Epithelial cell of proximal tubule (primary cell): ENCODE data around the gene KMT5C. TPM values are rescaled to one million over a fixed set of nuclear protein-coding genes. Genes with fewer than 3 reads are reported as not detected.
A peak's percentile ranks its signal among the peaks of the same experiment; 100 is the strongest.

Experiments used
- DNase-seq: peaks from one replicate; pipeline ENCODE4 v3.0.0-alpha.2; 2011; ENCODE audit warnings: low read depth
- H3K4me3 ChIP-seq: 2 replicates; pipeline ENCODE4 v1.5.1; 2011; ENCODE audit warnings: low read depth, mild to moderate bottlenecking, low read length
- total RNA-seq: library from RNA; depleted of rRNA; stranded (reverse); fragments of >200 nt; gene quantifications from 2 replicates; pipeline ENCODE4 v1.2.3, GENCODE V29; 2015
- TF ChIP-seq, protein P1 (sequence below): conservative IDR thresholded peaks from 2 replicates; pipeline ENCODE4 v1.5.1; 2012; ENCODE audit warnings: low read depth, mild to moderate bottlenecking, low read length

The KMT5C gene
- total RNA-seq, 1 donor from 2014 or later = 18.5 TPM

DNA sequence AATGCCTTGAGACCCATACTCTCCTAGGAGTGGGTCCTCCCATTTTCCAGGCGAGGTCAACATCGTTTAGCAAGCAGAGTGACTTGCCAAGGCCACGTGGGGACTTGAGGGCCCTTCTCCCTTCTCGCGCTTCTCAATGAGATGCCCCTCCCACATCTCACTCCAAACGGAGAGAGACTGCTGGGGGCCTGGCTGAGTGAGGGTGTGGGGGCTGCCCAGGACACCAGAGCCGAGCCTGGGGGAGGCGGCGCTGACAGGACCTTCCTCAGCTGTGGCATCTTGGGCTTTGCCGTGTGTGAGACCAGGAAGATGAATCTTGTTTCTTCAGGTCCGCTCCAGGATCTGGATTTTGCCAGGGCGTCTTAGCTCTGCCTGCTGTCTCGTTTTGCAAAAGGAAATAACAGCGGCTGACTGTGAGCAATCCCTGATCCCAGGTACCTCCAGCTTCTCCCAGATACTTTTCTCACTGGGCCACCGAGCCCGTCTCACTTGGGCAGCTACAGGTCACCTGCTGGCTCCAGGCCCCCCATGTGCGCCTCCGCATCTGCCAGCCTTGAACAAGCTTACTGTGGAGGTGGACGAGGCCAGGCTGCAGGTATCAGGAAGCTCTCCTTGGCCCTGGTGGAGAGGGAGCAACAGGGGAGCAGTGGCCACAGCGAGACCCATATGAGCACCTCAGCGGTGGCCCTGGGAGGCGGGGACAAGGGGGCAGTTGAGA lies 8.8 kb downstream of the KMT5C start:
- H3K4me3 ChIP-seq = no peak overlapping the region
- TF ChIP-seq, protein P1, sequence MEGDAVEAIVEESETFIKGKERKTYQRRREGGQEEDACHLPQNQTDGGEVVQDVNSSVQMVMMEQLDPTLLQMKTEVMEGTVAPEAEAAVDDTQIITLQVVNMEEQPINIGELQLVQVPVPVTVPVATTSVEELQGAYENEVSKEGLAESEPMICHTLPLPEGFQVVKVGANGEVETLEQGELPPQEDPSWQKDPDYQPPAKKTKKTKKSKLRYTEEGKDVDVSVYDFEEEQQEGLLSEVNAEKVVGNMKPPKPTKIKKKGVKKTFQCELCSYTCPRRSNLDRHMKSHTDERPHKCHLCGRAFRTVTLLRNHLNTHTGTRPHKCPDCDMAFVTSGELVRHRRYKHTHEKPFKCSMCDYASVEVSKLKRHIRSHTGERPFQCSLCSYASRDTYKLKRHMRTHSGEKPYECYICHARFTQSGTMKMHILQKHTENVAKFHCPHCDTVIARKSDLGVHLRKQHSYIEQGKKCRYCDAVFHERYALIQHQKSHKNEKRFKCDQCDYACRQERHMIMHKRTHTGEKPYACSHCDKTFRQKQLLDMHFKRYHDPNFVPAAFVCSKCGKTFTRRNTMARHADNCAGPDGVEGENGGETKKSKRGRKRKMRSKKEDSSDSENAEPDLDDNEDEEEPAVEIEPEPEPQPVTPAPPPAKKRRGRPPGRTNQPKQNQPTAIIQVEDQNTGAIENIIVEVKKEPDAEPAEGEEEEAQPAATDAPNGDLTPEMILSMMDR = no peak
- DNase-seq = no peak

DNA sequence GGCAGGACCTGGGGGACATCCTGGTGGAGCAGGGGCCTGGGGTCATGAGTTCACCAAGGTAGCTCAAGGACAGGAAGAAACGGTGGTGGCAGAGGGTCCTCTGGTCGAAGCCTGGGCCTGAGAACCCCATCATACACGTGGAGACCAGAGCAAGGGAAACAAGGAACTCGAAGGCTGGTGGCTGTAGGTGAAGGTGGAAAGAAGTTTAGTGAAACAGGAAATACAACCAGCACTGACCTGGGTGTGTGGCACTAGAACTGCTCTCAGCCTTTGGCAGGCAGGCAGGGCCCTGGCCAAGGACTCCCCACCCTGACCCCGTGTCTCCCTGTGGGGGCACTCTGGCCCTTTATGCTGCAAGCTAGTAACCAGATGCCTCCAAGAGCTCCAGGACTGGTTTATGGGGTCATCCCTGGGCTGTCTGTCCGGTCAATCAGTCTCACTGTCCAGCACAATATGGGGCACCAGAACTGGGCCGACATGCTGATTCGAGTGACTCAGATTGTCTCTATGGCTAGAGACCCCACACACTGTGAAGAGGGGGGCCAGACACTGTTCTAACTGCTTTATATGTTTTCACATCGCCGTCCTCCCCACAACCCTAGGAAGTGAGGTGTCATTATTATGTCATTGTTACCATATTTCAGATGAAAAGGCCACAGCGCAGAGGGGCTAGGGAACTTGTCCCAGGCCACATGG lies 11.1 kb downstream of the KMT5C start:
- no peak for DNase-seq
- TF ChIP-seq, protein P1 = no peak
- H3K4me3 ChIP-seq = no peak overlapping the region

DNA sequence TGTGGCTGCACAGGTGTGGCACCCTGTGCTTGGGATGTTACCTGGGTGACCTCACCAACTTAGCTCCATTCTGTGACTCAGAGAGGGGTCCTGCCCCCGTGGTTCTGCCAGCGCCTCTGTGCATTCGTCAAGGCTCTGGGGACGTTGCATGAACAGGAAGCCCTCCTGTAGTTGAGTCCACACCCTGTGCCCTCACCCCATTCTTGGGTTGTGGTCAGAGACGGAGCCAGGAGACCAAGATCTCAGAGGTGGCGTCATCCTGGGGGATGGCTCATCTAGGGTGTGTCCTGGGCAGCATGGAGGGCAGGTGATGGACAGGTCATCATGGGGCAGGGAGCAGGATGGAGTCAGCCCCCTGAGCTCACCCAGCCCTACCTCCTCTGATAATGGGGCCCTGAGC lies 12.4 kb downstream of the KMT5C start:
- no peak for DNase-seq
- TF ChIP-seq, protein P1 = no peak
- no peak overlapping the region for H3K4me3 ChIP-seq

DNA sequence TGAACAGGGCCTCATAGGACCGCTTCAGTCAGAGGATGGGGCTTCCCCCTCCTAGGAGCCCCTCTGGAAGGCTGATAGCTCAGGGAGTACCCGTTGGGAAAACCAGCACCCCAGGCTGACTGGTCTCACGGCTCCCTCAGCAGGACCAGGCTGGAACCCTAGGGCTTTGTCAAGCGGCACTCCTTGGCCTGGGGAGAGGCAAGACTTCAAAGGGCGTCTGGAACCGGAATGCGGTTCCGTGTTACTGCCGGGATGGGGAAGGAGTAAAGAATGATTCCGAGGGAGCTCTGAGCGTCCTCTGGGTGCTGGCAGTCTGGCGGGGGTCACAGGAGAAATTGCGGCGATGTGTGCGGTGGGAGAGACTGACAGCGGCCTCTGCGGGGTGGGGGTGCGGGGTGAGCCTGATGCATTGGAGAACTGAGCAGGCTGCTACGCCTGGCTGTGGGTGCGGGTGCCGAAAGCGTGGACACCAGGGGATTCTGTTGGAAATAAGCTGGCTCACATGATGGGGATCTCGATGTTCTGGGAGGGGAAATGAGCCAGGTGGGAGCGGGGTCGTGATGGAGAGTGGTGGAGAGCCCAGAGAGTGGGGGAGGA lies 13.0 kb downstream of the KMT5C start:
- H3K4me3 ChIP-seq = no peak overlapping the region
- DNase-seq = no peak
- TF ChIP-seq, protein P1 = no peak

DNA sequence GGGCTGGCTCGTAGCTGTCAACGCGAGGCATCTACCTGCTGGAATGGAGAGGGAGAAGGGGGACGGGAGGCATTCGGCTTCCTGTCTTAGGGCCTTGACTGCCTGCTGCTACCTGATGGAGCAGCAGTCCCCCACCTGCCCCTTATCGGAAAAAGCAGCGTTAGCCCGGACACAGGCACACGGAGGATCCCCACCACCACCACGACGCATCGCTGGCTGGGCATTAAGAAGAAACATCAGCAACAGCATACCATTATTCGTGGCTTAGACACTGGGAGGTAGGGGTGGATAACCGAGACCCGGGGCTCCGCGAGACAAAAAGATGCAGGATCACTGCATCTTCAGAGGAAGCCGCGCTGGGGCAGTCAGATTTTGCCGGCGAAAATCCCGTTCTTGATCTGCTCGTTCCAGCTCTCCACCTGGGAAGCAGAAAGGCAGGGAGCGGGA lies 13.7 kb downstream of the KMT5C start:
- TF ChIP-seq, protein P1 = no peak

DNA sequence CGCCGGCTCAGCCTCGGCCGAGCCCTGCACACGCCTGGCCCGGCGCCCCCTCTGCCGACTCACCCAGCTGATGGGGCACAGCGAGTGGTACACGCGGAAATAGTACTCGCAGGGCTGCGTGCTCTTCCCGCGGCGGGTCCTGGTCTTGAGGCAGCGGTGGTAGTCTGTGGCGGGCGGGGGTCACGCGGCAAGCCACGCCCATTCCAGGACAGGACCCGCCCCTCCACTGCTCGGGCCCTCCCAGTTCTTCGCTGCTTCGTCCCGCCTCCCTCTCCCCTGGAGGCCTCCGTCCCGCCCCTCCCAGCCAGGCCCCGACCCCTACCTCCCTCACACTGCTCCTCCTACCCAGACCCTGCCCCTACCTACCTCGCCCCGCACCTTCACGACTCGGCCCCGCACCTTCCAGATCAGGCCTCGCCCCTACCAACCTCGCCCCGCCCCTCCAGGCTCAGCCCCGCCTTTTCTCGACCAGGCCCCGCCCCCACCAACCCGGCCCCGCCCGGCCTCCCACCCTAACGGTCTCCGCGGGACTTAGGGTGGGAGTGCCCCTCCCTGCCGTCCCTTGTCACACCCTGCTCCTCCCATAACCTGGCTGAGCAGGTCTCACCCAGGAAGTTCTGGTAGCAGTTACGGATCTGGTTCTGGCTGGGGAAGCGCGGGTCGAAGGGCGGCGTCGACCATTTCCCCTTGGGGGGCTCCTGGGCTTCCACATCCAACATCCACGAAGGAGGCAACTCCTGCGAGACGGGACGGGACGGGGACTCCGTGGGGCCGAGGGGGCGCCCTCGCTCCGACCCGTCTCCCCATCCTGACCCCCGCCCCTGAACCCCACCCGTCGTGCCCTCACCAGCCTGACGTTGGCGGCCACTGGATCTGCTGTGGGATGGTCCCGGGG lies 14.4 kb downstream of the KMT5C start:
- TF ChIP-seq, protein P1 = no peak
- peak overlapping the region; percentile 57 for H3K4me3 ChIP-seq
- no peak for DNase-seq

More for the DNA sequence above, 13.7 kb downstream of the KMT5C start:
- no peak for DNase-seq
- H3K4me3 ChIP-seq = peak overlapping the region; percentile 57
